ENCODE data around the gene AGER.

- TF ChIP-seq, protein P1, sequence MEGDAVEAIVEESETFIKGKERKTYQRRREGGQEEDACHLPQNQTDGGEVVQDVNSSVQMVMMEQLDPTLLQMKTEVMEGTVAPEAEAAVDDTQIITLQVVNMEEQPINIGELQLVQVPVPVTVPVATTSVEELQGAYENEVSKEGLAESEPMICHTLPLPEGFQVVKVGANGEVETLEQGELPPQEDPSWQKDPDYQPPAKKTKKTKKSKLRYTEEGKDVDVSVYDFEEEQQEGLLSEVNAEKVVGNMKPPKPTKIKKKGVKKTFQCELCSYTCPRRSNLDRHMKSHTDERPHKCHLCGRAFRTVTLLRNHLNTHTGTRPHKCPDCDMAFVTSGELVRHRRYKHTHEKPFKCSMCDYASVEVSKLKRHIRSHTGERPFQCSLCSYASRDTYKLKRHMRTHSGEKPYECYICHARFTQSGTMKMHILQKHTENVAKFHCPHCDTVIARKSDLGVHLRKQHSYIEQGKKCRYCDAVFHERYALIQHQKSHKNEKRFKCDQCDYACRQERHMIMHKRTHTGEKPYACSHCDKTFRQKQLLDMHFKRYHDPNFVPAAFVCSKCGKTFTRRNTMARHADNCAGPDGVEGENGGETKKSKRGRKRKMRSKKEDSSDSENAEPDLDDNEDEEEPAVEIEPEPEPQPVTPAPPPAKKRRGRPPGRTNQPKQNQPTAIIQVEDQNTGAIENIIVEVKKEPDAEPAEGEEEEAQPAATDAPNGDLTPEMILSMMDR (IDR thresholded peaks at IDR 0.05): no peak
- no peak for TF ChIP-seq POLR2A (IDR thresholded peaks at IDR 0.05)
Observed at GRCh38 chr6:32214126-32214525, 30.1 kb upstream of the AGER start.
